Activated CD4-positive, alpha-beta T cell treated with anti-CD3 and anti-CD28 coated beads, Interleukin-2, amount 10 ng/mL, durations not matched to agents 24 days and 14 days (primary cell): ENCODE measurements around the gene EPHA5. TPM values are rescaled to one million over a fixed set of nuclear protein-coding genes. Genes with fewer than 3 reads are reported as not detected.
"Not testable (repeated sequence)": the region's sequence is repeated elsewhere in the genome, so short reads cannot be mapped to it uniquely, and the experiment has no call there.

ENCODE experiments used
- DNase-seq: peaks from one replicate; pipeline ENCODE4 v3.0.0; 2022
- H3K27ac Mint-ChIP-seq: one replicate; pipeline ENCODE4 v1.8.0; 2022; ENCODE audit warnings: mild to moderate bottlenecking, mixed read lengths
- H3K27me3 Mint-ChIP-seq: one replicate; pipeline ENCODE4 v1.8.0; 2022; ENCODE audit warnings: mixed read lengths
- H3K36me3 Mint-ChIP-seq: one replicate; pipeline ENCODE4 v1.8.0; 2022; ENCODE audit warnings: low read depth, mild to moderate bottlenecking, mixed read lengths
- H3K4me1 Mint-ChIP-seq: one replicate; pipeline ENCODE4 v1.8.0; 2021; ENCODE audit warnings: mixed read lengths
- H3K4me3 Mint-ChIP-seq: one replicate; pipeline ENCODE4 v1.8.0; 2022; ENCODE audit warnings: mild to moderate bottlenecking, moderate library complexity, mixed read lengths
- H3K9me3 Mint-ChIP-seq: one replicate; pipeline ENCODE4 v1.8.0; 2021; ENCODE audit warnings: mixed read lengths
- intact Hi-C: fragments of 100-400 bp; cut with micrococcal nuclease; formaldehyde crosslinking; loops from one replicate; pipeline ENCODE4 v1.15.1; 2023
- total RNA-seq: library from RNA; stranded (reverse); gene quantifications from 2 replicates; pipeline ENCODE4 v1.2.3, GENCODE V29; 2022

The EPHA5 gene
- total RNA-seq, 1 donor from 2014 or later, result not detected

GRCh38 chr4:65343342-65343741 is 326.9 kb downstream of the EPHA5 start:
- H3K27ac Mint-ChIP-seq, result no peak overlapping the region
- no peak overlapping the region for H3K4me3 Mint-ChIP-seq
- no peak for DNase-seq
- intact Hi-C loops, result no loop called here
- H3K27me3 Mint-ChIP-seq, result no peaks in the 10 kb centered on the region
- no peaks in the 10 kb centered on the region for H3K4me1 Mint-ChIP-seq
- H3K9me3 Mint-ChIP-seq, result peaks cover 4% of the 10 kb centered on the region
- H3K36me3 Mint-ChIP-seq, result no peaks in the 10 kb centered on the region

GRCh38 chr4:65341557-65341956 is 328.7 kb downstream of the EPHA5 start:
- no peak for DNase-seq
- Mint-ChIP-seq H3K4me3 (no peak overlapping the region), H3K27me3 (no peaks in the 10 kb centered on the region), H3K4me1 (no peaks in the 10 kb centered on the region), H3K36me3 (no peaks in the 10 kb centered on the region), H3K27ac (no peak overlapping the region), H3K9me3 (peaks cover 4% of the 10 kb centered on the region)
- intact Hi-C loops, result no loop called here

GRCh38 chr4:65340382-65341109 is 329.7 kb downstream of the EPHA5 start:
- no peaks in the 10 kb centered on the region for H3K4me1 Mint-ChIP-seq
- H3K27me3 Mint-ChIP-seq, result no peaks in the 10 kb centered on the region
- no peak overlapping the region for H3K27ac Mint-ChIP-seq
- no peaks in the 10 kb centered on the region for H3K36me3 Mint-ChIP-seq
- no peak for DNase-seq
- intact Hi-C loops, result no loop called here
- peaks cover 4% of the 10 kb centered on the region for H3K9me3 Mint-ChIP-seq
- H3K4me3 Mint-ChIP-seq, result no peak overlapping the region

GRCh38 chr4:65337371-65337770 is 332.9 kb downstream of the EPHA5 start:
- no peak for DNase-seq
- Mint-ChIP-seq H3K4me1 (no peaks in the 10 kb centered on the region), H3K4me3 (no peak overlapping the region), H3K36me3 (no peaks in the 10 kb centered on the region), H3K27ac (no peak overlapping the region), H3K27me3 (no peaks in the 10 kb centered on the region), H3K9me3 (no peaks in the 10 kb centered on the region)
- intact Hi-C loops, result no loop called here

GRCh38 chr4:65336465-65336864 is 333.8 kb downstream of the EPHA5 start:
- Mint-ChIP-seq H3K36me3 (no peaks in the 10 kb centered on the region), H3K4me1 (no peaks in the 10 kb centered on the region), H3K27me3 (no peaks in the 10 kb centered on the region), H3K9me3 (no peaks in the 10 kb centered on the region), H3K27ac (no peak overlapping the region), H3K4me3 (no peak overlapping the region)
- intact Hi-C loops, result no loop called here
- DNase-seq, result no peak

- Mint-ChIP-seq H3K27ac (no peak overlapping the region), H3K9me3 (no peaks in the 10 kb centered on the region), H3K36me3 (no peaks in the 10 kb centered on the region), H3K4me3 (no peak overlapping the region), H3K4me1 (no peaks in the 10 kb centered on the region), H3K27me3 (no peaks in the 10 kb centered on the region)
- intact Hi-C loops, result no loop called here
- no peak for DNase-seq
Measured at GRCh38 chr4:65316534-65316933, 353.8 kb downstream of the EPHA5 start.

- Mint-ChIP-seq H3K27ac (no peak overlapping the region), H3K4me3 (no peak overlapping the region), H3K27me3 (no peaks in the 10 kb centered on the region), H3K9me3 (no peaks in the 10 kb centered on the region), H3K4me1 (no peaks in the 10 kb centered on the region), H3K36me3 (no peaks in the 10 kb centered on the region)
- no peak for DNase-seq
- intact Hi-C loops, result no loop called here
Measured at GRCh38 chr4:65311120-65311519, 359.2 kb downstream of the EPHA5 start.

- Mint-ChIP-seq H3K4me3 (no peak overlapping the region), H3K4me1 (no peaks in the 10 kb centered on the region), H3K27ac (no peak overlapping the region), H3K36me3 (no peaks in the 10 kb centered on the region), H3K27me3 (no peaks in the 10 kb centered on the region), H3K9me3 (no peaks in the 10 kb centered on the region)
- intact Hi-C loops, result no loop called here
- DNase-seq, result no peak
Measured at GRCh38 chr4:65310586-65310985, 359.7 kb downstream of the EPHA5 start.

GRCh38 chr4:65308626-65309025 is 361.7 kb downstream of the EPHA5 start:
- not testable (repeated sequence) for H3K36me3 Mint-ChIP-seq

GRCh38 chr4:65302145-65302544 is 368.1 kb downstream of the EPHA5 start:
- Mint-ChIP-seq H3K9me3 (no peaks in the 10 kb centered on the region), H3K36me3 (no peaks in the 10 kb centered on the region), H3K27ac (no peak overlapping the region), H3K4me3 (no peak overlapping the region), H3K4me1 (no peaks in the 10 kb centered on the region), H3K27me3 (no peaks in the 10 kb centered on the region)
- intact Hi-C loops, result no loop called here
- no peak for DNase-seq

More at GRCh38 chr4:65308626-65309025, 361.7 kb downstream of the EPHA5 start:
- H3K9me3 Mint-ChIP-seq, DNase-seq, intact Hi-C loops, H3K27ac Mint-ChIP-seq, H3K4me3 Mint-ChIP-seq, H3K4me1 Mint-ChIP-seq, H3K27me3 Mint-ChIP-seq: not testable (repeated sequence)

GRCh38 chr4:65296246-65296645 is 374.0 kb downstream of the EPHA5 start:
- DNase-seq, result no peak
- no peaks in the 10 kb centered on the region for H3K4me1 Mint-ChIP-seq
- H3K9me3 Mint-ChIP-seq, result no peaks in the 10 kb centered on the region
- H3K4me3 Mint-ChIP-seq, result no peak overlapping the region
- intact Hi-C loops, result no loop called here
- H3K27me3 Mint-ChIP-seq, result no peaks in the 10 kb centered on the region
- H3K27ac Mint-ChIP-seq, result no peak overlapping the region
- no peaks in the 10 kb centered on the region for H3K36me3 Mint-ChIP-seq

- Mint-ChIP-seq H3K4me3 (no peak overlapping the region), H3K27me3 (no peaks in the 10 kb centered on the region), H3K9me3 (no peaks in the 10 kb centered on the region), H3K4me1 (no peaks in the 10 kb centered on the region), H3K36me3 (no peaks in the 10 kb centered on the region), H3K27ac (no peak overlapping the region)
- intact Hi-C loops, result no loop called here
- no peak for DNase-seq
Measured at GRCh38 chr4:65287071-65287470, 383.2 kb downstream of the EPHA5 start.
